ENCODE results near the gene LBHD1.
"Not testable (repeated sequence)": the region's sequence is repeated elsewhere in the genome, so short reads cannot be mapped to it uniquely, and the experiment has no call there.

LBHD1 gene

DNA sequence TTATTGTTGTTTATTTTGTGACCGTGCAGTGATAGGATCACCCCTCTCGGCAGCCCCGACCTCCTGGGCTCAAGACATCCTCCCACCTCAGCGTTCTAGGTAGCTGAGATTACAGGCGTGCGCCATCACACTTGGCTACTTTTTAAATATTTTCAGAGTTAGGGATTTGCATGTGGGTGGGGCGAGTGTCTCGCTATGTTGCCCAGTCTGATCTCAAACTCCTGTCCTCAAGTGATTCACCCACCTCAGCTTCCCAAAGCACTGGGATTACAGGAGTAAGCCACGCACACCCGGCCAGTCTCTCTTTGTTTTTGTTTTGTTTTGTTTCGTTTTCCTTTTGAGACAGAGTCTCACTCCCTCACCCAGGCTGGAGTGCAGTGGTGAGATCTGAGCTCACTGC, 17.8 kb downstream of the LBHD1 start:
- Mint-ChIP-seq H3K9me3 (ENCODE audit: low read depth) (no peaks in the 10 kb centered on the region), H3K27ac (peak overlapping the region; percentile 77), H3K36me3 (no peaks in the 10 kb centered on the region), H3K4me1 (ENCODE audit: low read depth) (peaks cover 19% of the 10 kb centered on the region), H3K27me3 (no peaks in the 10 kb centered on the region), H3K4me3 (peak overlapping the region; percentile 53)

DNA sequence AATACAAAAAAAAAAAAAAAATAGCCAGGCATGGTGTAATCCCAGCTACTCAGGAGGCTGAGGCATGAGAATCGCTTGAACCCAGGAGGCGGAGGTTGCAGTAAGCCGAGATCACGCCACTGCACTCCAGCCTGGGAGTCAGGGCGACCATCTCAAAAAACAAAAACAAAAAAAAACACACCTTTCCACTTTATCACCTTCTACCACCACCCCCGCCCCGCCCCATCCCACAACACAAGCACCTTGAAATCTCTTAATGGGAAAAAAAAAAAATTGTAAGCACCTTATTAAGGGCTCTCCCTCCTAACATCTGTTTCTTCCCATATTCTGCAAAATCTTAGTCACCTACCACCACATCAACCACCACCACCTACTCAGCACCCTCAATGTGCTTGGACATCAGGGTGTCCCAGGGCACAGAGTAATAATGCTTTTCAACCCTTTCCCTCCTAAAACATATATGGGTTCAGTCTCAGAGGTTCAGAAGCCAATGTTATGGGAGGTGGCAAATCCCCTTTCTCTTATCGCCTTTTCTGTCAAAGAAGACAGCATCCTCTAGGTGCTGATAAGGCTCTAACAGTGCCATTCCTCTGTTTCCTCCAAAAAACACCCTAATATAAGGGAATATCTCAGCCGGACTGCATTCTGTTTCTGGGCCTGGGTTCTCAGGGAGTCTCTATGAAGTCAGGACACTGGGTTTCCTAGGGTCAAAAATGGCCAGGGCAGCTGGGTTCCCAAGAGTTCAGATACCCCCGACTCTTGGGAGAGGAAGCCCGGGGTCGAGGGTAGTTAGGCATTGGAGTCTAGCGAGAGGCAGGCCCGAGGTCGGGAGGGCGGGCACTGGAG, 19.7 kb downstream of the LBHD1 start:
- no peaks in the 10 kb centered on the region for H3K36me3 Mint-ChIP-seq
- no peaks in the 10 kb centered on the region for H3K9me3 Mint-ChIP-seq (ENCODE audit: low read depth)
- no peaks in the 10 kb centered on the region for H3K27me3 Mint-ChIP-seq
- H3K4me3 Mint-ChIP-seq: peak overlapping the region; percentile 99
- H3K27ac Mint-ChIP-seq: peak overlapping the region; percentile 91
- peaks cover 21% of the 10 kb centered on the region for H3K4me1 Mint-ChIP-seq (ENCODE audit: low read depth)

DNA sequence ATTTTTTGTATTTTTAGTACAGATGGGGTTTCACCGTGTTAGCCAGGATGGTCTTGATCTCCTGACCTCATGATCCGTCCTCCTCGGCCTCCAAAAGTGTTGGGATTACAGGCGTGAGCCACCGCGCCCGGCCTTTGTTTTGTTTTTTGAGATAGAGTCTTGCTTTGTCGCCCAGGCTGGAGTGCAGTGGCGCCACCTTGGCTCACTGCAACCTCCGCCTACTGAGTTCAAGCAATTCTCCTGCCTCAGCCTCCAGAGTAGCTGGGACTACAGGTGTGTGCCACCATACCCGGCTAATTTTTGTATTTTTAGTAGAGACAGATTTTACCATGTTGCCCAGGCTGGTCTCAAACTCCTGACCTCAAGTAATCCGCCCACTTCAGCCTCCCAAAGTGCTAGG, 21.8 kb downstream of the LBHD1 start:
- H3K27ac Mint-ChIP-seq; H3K36me3 Mint-ChIP-seq; H3K4me3 Mint-ChIP-seq; H3K27me3 Mint-ChIP-seq; H3K9me3 Mint-ChIP-seq (ENCODE audit: low read depth): not testable (repeated sequence)
- peaks cover 29% of the 10 kb centered on the region for H3K4me1 Mint-ChIP-seq (ENCODE audit: low read depth)

DNA sequence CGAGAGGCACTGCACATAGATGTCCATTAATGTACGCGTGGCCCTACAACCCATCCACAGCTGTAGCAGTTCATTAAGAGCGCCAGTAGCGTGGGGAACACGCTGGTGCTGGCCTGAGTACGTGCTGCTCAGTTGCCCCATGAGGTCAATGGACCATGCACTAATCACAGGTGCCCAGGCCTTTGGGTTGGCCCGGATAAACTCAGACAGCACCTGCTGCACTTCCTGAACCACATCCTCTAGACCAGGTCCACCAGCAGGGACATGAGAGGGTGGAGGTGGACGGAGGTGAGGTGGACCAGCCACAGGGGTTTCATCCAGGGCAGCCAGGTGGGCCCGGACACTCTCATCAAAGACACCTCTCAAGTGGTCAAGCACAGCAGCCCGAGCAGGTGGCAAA, 22.6 kb downstream of the LBHD1 start:
- H3K9me3 Mint-ChIP-seq (ENCODE audit: low read depth): no peaks in the 10 kb centered on the region
- peaks cover 34% of the 10 kb centered on the region for H3K4me1 Mint-ChIP-seq (ENCODE audit: low read depth)
- no peak overlapping the region for H3K27ac Mint-ChIP-seq
- no peaks in the 10 kb centered on the region for H3K36me3 Mint-ChIP-seq
- no peaks in the 10 kb centered on the region for H3K27me3 Mint-ChIP-seq
- H3K4me3 Mint-ChIP-seq: no peak overlapping the region

DNA sequence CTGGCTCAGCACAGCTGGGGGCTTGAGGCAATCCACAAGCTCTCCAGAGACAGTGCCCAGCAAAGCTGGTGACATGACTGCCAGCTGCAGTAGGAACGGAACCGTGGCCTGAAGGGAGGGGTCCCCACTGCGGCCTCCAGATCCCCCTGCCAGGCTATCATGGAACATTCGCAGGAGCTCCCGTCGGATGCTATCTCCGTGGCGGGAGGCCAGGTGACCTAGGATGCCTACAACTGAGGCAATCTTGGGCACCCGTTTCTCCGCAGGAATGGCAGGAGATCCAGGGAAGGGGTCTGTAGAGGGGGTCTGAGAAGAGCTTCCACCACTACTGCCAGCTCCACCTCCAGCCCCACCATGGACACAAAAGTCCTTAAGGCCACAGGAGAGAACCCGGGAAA, 23.1 kb downstream of the LBHD1 start:
- no peaks in the 10 kb centered on the region for H3K36me3 Mint-ChIP-seq
- no peaks in the 10 kb centered on the region for H3K27me3 Mint-ChIP-seq
- H3K9me3 Mint-ChIP-seq (ENCODE audit: low read depth): no peaks in the 10 kb centered on the region
- H3K4me1 Mint-ChIP-seq (ENCODE audit: low read depth): peaks cover 39% of the 10 kb centered on the region
- H3K4me3 Mint-ChIP-seq: no peak overlapping the region
- H3K27ac Mint-ChIP-seq: no peak overlapping the region

DNA sequence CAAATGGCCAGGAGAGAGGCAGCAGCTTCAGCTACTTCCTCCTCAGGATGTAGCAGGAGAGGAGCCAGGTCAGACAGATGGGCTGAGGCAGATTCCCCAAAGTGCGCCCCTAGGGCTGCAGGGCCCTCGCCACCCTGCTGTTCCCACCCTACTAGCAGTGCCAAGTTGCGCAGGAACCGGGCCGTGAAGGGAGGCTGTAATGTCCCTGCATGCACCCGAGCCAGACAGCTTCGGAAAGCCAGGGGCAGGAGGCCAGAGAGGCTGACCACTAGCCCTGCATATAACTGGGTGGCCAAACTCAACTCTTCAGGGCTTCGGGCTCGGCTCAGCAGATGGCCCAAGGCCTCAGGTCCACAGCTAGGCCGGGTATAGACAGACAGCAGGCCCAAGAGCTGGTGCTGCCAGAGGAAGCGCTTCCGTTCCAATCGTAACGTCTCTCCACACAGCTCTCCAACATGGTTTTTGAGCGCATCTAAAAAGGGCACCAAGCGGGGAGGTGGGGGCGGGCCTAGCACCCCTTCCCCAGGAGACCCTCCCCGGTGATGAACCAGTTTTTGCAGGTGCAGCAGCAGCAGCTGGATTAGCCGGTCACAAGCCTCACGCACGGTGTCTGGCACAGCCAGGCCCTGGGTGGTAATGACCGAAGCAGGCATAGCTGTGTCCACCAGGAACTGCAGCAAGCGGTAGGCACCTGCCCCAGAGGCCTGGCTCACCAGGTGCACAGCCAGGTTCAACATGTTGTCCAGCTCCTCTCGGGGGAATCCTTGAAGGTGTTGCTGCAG, 23.7 kb downstream of the LBHD1 start:
- Mint-ChIP-seq H3K9me3 (ENCODE audit: low read depth) (no peaks in the 10 kb centered on the region), H3K27me3 (no peaks in the 10 kb centered on the region), H3K4me3 (no peak overlapping the region), H3K27ac (no peak overlapping the region), H3K4me1 (ENCODE audit: low read depth) (peaks cover 37% of the 10 kb centered on the region), H3K36me3 (no peaks in the 10 kb centered on the region)

DNA sequence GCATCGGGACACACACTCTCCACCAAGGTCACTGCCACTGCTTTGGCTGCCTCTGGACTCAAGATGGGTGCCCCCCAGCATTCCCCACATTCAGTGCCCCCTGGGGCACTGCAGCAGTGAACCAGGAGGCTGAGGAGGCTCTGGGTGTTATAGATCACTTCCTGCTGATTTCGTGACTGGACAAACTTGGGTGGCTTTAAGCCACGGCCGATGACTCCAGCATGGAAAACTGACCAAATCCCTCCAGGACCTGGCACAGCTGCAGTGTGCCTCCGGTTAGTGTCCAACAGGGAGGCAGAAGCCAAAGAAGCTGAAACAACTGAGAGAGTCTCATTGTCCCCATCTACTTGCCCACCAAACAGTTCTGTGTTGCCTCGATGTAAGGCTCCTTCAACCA, 24.5 kb downstream of the LBHD1 start:
- H3K4me1 Mint-ChIP-seq (ENCODE audit: low read depth): peaks cover 37% of the 10 kb centered on the region
- H3K27me3 Mint-ChIP-seq: no peaks in the 10 kb centered on the region
- H3K27ac Mint-ChIP-seq: no peak overlapping the region
- H3K36me3 Mint-ChIP-seq: no peaks in the 10 kb centered on the region
- no peak overlapping the region for H3K4me3 Mint-ChIP-seq
- H3K9me3 Mint-ChIP-seq (ENCODE audit: low read depth): no peaks in the 10 kb centered on the region

DNA sequence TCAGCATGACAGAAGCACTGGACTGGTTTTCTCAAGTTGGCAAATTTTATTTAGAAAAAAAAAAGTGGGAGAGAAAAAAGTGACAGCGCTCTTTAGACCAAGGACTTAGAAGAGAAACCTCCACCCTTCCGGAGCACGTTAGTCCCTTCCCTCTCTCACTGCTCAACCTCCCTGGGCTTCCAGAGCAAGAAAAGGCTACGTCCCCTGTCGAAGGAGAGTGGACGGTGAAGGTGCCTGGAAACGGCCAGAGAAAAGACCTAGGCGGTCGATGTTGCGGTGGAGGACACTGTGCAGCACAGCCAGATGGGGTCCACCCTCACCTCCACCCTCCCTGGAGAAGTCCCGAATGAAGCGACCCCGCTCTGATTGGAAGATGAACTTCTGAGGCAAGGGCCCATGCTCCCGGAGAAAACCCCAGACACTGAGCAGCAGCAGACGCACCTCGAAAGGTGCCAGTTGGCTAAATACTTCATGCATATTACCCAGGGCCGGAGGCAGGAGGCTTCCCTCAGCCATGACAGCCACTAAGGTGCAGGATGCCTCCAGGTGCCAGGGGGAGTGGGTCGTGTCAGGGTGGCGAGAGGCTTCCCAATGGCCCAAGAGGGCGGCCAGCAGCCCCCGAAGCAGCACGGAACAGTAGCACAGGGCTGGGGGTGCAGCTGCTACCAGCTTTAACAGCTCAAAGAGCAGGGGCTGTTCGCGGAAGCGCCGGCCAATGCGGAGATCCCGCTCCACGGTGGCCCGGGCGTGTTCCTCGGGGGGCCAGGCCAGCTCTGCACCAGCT, 25.1 kb downstream of the LBHD1 start:
- peaks cover 33% of the 10 kb centered on the region for H3K4me1 Mint-ChIP-seq (ENCODE audit: low read depth)
- H3K27me3 Mint-ChIP-seq: no peaks in the 10 kb centered on the region
- H3K4me3 Mint-ChIP-seq: peak overlapping the region; percentile 99
- H3K27ac Mint-ChIP-seq: peak overlapping the region; percentile 98
- no peaks in the 10 kb centered on the region for H3K9me3 Mint-ChIP-seq (ENCODE audit: low read depth)
- H3K36me3 Mint-ChIP-seq: no peaks in the 10 kb centered on the region

DNA sequence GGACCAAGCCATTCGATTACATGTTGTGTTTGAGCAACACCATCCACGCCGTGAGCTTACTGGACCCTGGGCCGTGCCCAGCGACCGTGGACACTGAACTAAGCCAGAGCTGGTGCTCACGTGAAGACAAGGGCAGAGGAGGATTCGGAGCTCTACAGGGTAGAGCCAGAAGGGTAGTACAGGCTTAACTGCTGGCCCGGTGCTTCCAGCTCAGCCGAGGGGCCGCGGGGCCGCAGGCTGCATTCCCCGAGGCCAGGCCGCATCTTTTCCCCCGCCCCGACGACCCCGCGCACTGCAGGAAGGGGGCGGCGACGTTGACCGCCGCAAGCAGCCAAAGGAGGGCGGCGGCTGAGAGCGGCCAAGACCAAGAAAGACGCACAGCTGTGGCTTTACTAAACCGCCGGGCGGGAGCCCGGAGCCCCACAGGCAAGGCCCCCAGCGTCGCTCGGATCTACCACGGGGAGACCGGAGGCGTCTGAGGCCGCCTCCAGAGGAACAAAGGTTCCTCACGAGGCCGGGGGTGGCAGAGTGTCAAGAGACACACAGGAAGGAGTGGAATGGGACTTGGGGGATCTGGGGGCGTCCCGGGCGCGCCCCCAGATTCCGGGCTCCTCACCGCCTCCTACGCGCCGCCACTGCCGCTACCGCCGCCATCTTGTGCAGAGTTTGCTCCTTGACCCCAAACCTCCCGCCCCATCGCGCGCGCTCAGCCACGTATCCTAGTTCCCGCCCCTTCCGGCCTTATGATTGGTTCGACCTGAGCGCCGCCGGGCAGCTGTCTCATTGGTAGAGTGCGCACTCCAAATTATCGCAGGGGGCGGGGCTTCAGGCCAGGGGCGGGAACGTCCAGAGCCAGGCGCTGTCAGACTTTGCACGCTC, 25.9 kb downstream of the LBHD1 start, which contains the start of gene GANAB:
Gene GANAB (minus strand): TSS at position 668 of the 879 bp plus-strand sequence. CDS start 14 bp downstream, at position 654.
- H3K36me3 Mint-ChIP-seq: no peaks in the 10 kb centered on the region
- peaks cover 34% of the 10 kb centered on the region for H3K4me1 Mint-ChIP-seq (ENCODE audit: low read depth)
- no peaks in the 10 kb centered on the region for H3K27me3 Mint-ChIP-seq
- H3K4me3 Mint-ChIP-seq: peak within 1 kb of the TSS; percentile 99
- no peaks in the 10 kb centered on the region for H3K9me3 Mint-ChIP-seq (ENCODE audit: low read depth)
- peak within 1 kb of the TSS; percentile 98 for H3K27ac Mint-ChIP-seq

DNA sequence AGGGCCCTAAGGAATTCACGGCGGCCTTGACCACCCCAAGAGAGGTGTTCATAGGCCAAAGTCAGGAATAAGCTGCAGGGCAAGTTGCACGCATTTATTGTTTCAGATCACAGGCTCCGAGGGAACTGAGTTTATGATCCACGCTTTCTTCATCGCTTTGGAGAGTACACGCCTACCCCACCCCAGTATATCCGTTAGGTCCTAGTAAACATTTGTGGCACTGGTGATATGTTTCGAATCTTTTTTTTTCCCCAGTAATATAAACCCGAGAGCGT, 26.5 kb downstream of the LBHD1 start:
- H3K4me1 Mint-ChIP-seq (ENCODE audit: low read depth): peaks cover 38% of the 10 kb centered on the region
- no peaks in the 10 kb centered on the region for H3K9me3 Mint-ChIP-seq (ENCODE audit: low read depth)
- H3K27me3 Mint-ChIP-seq: no peaks in the 10 kb centered on the region
- no peaks in the 10 kb centered on the region for H3K36me3 Mint-ChIP-seq
- H3K27ac Mint-ChIP-seq: peak overlapping the region; percentile 98
- peak overlapping the region; percentile 99 for H3K4me3 Mint-ChIP-seq

DNA sequence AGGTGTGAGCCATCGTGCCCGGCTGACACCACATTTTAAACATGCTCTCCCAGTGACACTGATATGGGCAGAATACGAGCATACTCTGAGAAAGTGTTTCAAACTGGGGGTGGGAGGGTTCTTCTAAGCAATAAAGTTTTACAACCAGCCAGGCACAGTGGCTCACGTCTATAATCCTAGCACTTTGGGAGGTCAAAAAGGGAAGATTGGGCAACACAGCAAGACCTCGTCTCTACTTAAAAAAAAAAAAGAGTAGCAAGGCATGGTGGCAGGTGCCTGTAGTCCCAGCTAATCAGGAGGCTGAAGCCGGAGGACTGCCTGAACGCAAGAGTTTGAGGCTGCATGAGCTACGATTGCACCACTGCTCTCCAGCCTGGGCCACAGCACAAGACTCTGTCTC, 27.8 kb downstream of the LBHD1 start:
- peaks cover 5% of the 10 kb centered on the region for H3K36me3 Mint-ChIP-seq
- H3K27me3 Mint-ChIP-seq: no peaks in the 10 kb centered on the region
- no peaks in the 10 kb centered on the region for H3K9me3 Mint-ChIP-seq (ENCODE audit: low read depth)
- peak overlapping the region; percentile 16 for H3K27ac Mint-ChIP-seq
- peaks cover 42% of the 10 kb centered on the region for H3K4me1 Mint-ChIP-seq (ENCODE audit: low read depth)
- peak overlapping the region; percentile 61 for H3K4me3 Mint-ChIP-seq

DNA sequence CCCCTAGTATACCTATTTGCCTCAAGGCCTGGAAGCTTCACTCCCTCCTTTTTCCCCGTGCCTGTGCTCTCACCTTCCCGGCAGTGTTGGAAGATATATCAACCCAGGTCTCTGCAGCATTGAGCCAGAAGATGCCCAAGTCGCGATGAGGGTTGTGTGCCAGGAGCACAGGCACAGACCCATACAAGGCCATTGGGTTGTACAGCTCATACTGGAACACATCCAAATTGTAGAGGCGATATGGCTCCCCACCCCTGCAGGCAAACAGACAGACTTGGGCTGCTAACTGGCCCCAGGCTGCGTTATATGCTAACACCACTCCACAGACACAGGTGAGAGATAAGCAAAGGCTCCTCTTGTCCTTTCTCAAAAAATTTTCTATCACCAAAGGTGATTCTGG, 39.6 kb downstream of the LBHD1 start:
- Mint-ChIP-seq H3K36me3 (peaks cover 8% of the 10 kb centered on the region), H3K27ac (peak overlapping the region; percentile 17), H3K9me3 (ENCODE audit: low read depth) (no peaks in the 10 kb centered on the region), H3K4me1 (ENCODE audit: low read depth) (peaks cover 23% of the 10 kb centered on the region), H3K4me3 (no peak overlapping the region), H3K27me3 (no peaks in the 10 kb centered on the region)

DNA sequence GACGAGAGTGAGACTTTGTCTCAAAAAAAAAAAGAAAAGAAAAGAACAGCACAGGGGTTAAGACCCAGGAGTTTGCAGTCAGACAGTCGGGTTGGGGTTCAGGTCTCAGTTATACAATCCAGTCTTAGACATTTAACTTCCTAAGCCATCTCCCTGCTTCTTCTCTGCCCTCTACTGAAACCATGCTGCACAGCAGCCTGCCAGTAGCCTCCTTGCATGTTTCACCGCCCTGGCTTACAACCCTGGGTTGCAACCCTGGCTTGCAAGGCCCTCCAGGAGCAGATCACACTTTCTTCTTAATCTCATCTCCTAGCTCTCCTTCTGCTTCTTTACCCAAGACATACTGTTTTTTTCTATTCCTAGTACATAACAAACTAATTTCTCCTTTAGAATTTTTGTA, 44.4 kb downstream of the LBHD1 start:
- Mint-ChIP-seq H3K27me3 (no peaks in the 10 kb centered on the region), H3K27ac (peak overlapping the region; percentile 4), H3K4me3 (no peak overlapping the region), H3K4me1 (ENCODE audit: low read depth) (peaks cover 3% of the 10 kb centered on the region), H3K9me3 (ENCODE audit: low read depth) (no peaks in the 10 kb centered on the region), H3K36me3 (peaks cover 3% of the 10 kb centered on the region)

DNA sequence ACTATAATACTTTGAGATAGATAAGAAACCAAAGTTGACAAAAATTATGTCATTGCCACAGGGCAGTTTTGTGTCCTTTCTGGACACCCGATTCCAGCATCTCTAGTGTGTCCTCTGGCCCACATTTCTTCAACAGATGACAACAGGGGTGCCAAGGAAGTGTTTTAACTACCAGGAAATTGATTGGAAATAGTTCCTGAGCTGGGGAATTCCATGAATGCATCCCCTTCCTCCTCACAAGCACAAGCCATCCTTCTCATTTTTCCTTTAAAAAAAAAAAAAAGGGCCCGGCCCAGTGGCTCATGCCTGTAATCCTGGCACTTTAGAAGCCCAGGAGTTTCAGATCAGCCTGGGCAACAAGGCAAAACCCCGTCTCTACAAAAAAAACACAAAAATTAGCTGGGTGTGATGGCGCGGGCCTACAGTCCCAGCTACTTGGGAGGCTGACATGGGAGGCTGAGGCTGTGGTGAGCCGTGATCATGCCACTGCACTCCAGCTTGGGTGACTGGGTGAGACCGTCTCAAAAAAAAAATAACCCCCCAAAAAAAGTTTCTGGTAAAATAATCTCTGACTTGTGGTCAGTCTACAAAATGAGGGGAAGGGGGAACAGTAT, 49.5 kb downstream of the LBHD1 start:
- Mint-ChIP-seq H3K27me3 (no peaks in the 10 kb centered on the region), H3K4me1 (ENCODE audit: low read depth) (peaks cover 28% of the 10 kb centered on the region), H3K4me3 (peak overlapping the region; percentile 88), H3K27ac (peak overlapping the region; percentile 99), H3K9me3 (ENCODE audit: low read depth) (no peaks in the 10 kb centered on the region), H3K36me3 (peaks cover 7% of the 10 kb centered on the region)

All from activated naive CD8-positive, alpha-beta T cell (primary cell).